ENCODE data around the gene VCAN. TPM values are rescaled to one million over a fixed set of nuclear protein-coding genes. Genes with fewer than 3 reads are reported as not detected.

Gene VCAN
- total RNA-seq, 2 donors from 2014 or later, result 9.8 to 27.2 TPM

DNA sequence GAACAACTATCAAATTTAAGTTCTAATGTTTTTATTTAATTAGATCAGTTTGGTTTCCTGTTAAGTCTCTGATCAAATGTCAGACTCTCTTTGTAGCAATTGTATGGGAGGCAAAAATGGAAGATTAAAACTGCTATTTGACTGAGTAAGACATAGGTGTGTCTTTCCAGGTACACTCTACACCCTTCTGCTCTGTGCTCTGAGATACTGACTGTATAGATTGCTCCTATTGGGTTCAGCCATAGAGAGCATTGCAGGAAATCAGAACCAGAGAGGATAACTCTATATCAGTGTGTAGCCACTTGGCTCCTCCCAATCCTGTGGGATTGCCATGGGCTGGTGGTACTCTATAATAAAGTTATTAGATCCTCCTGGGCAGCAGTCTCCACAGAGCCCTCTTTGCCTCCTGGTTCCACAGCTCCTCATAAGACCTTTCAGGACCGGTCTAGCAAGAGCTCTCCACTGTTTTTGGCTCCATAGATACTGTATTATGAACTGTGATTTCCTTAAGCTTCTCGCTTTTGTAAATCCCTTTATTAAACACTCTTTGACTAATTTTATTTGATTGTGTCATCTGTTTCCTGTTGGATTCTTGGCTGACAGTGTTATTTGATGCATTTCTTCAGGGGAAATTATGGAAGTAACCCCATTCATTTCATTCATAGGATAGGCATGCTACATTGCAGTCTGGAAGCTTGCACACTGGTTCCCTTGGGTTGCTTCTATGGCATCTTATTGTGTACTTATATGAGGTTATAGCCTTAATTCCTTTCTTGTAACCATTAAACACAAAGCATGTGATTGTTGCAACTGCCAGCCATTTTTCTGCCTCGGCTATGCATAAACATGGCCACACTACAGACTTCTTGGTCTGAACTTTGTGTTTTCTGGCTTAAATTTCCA lies 115.6 kb downstream of the VCAN start:
- Histone ChIP-seq H3K36me3 (no peaks in the 10 kb centered on the region), H3K27ac (no peak overlapping the region), H3K4me3 (no peak overlapping the region), H3K4me1 (no peaks in the 10 kb centered on the region), H3K9ac (ENCODE audit: low read depth in 2 of 2, low read length in 2 of 2) (no peak overlapping the region), H3K9me3 (no peaks in the 10 kb centered on the region), H3K27me3 (no peaks in the 10 kb centered on the region)
- TF ChIP-seq, protein P1, sequence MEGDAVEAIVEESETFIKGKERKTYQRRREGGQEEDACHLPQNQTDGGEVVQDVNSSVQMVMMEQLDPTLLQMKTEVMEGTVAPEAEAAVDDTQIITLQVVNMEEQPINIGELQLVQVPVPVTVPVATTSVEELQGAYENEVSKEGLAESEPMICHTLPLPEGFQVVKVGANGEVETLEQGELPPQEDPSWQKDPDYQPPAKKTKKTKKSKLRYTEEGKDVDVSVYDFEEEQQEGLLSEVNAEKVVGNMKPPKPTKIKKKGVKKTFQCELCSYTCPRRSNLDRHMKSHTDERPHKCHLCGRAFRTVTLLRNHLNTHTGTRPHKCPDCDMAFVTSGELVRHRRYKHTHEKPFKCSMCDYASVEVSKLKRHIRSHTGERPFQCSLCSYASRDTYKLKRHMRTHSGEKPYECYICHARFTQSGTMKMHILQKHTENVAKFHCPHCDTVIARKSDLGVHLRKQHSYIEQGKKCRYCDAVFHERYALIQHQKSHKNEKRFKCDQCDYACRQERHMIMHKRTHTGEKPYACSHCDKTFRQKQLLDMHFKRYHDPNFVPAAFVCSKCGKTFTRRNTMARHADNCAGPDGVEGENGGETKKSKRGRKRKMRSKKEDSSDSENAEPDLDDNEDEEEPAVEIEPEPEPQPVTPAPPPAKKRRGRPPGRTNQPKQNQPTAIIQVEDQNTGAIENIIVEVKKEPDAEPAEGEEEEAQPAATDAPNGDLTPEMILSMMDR (IDR thresholded peaks at IDR 0.05), result no peak
- DNase-seq, result no peak
- intact Hi-C loops (cut with DNase I), result no loop called here

DNA sequence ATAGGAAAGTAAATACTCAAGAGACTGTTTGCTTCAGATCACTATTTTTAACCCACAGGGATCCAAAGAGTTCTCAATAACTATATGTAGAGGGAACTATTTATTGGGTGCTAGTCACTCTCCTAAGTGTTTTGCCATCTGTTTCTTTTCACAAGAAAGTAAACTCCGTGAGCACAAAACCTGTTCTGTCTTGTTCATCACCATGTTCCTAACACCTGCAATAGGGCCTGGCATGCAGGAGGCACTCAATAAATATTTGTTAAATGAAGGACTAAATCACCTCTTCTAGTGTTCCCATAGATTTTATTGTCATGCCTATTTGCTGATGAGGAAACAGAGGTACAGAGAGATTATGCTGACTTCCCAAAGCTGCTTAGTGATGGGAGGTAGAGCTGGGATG lies 118.2 kb downstream of the VCAN start:
- no peak overlapping the region for H3K4me3 ChIP-seq
- TF ChIP-seq, protein P1 (IDR thresholded peaks at IDR 0.05), result no peak
- H3K36me3 ChIP-seq, result no peaks in the 10 kb centered on the region
- DNase-seq, result no peak
- intact Hi-C loops (cut with DNase I), result no loop called here
- H3K9me3 ChIP-seq, result no peaks in the 10 kb centered on the region
- H3K4me1 ChIP-seq, result no peaks in the 10 kb centered on the region
- H3K9ac ChIP-seq (ENCODE audit: low read depth in 2 of 2, low read length in 2 of 2), result no peak overlapping the region
- H3K27ac ChIP-seq, result no peak overlapping the region
- no peaks in the 10 kb centered on the region for H3K27me3 ChIP-seq

DNA sequence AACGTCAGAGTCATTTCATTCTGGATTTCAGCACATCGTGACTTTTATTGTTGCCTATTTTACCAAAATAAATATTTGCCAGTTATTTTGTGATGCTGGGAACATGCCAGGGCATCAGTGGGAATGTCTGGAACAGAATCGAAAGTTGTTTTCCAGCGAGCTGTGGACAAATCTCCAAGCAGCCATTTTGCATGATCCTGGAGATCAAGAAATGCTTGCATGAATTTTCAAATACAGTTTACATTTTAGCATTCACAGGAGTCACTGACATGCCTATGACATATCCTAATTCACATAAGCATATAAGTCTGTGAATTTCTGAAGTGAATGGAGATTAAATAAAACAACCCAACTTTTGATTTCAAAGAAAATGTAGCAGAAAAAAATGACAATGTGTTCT lies 119.4 kb downstream of the VCAN start:
- H3K27ac ChIP-seq, result no peak overlapping the region
- intact Hi-C loops (cut with DNase I), result no loop called here
- H3K9ac ChIP-seq (ENCODE audit: low read depth in 2 of 2, low read length in 2 of 2), result no peak overlapping the region
- H3K27me3 ChIP-seq, result no peaks in the 10 kb centered on the region
- H3K9me3 ChIP-seq, result no peaks in the 10 kb centered on the region
- TF ChIP-seq, protein P1 (IDR thresholded peaks at IDR 0.05), result no peak
- H3K36me3 ChIP-seq, result no peaks in the 10 kb centered on the region
- no peaks in the 10 kb centered on the region for H3K4me1 ChIP-seq
- DNase-seq, result no peak
- no peak overlapping the region for H3K4me3 ChIP-seq

DNA sequence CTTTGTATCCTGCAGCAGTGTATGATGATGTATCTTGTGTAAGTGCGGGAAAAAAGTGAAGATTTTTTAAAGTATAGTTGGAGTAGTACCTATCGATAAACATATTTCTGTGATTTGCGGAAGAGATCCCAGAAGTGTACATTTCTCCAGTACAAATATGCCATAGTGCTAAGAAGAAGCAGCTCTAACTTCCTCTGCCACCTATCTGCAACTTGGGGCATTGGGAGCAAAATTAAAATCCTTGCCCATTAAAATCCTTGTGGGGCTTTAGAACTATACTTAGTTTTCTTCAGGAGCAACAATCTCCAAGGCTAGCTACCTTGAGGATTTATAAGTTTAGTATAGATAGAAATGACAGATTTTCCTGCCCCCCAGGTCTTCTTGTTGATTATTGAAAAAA lies 123.7 kb downstream of the VCAN start:
- H3K4me3 ChIP-seq, result no peak overlapping the region
- no peaks in the 10 kb centered on the region for H3K4me1 ChIP-seq
- H3K27ac ChIP-seq, result no peak overlapping the region
- H3K9ac ChIP-seq (ENCODE audit: low read depth in 2 of 2, low read length in 2 of 2), result no peak overlapping the region
- TF ChIP-seq, protein P1 (IDR thresholded peaks at IDR 0.05), result no peak
- H3K27me3 ChIP-seq, result no peaks in the 10 kb centered on the region
- intact Hi-C loops (cut with DNase I), result no loop called here
- no peak for DNase-seq
- no peaks in the 10 kb centered on the region for H3K9me3 ChIP-seq
- H3K36me3 ChIP-seq, result no peaks in the 10 kb centered on the region

DNA sequence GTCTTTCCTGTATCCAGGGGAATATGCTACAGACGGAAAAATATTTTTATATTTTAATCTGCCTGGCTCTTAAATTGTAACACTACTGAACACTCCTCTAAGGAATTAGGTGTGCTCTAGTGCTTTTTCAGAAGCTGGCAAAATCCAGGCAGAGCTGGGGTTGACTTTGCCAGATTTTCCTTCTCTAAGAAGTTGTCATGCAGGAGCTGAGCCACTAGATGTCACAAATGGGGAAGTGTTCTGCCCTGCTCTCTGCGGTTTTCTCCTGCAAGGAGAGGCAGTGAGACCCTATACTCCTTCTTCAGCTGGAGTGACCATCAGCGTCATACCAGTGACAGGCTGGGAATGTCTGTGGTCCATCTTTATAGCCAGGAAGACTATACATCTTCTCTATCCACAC lies 136.6 kb downstream of the VCAN start:
- intact Hi-C loops (cut with DNase I), result no loop called here
- TF ChIP-seq, protein P1 (IDR thresholded peaks at IDR 0.05), result peak; percentile 21

More for the DNA sequence above, 136.6 kb downstream of the VCAN start:
- DNase-seq, result peak; percentile 21
- H3K9ac ChIP-seq (ENCODE audit: low read depth in 2 of 2, low read length in 2 of 2), result no peak overlapping the region
- H3K9me3 ChIP-seq, result no peaks in the 10 kb centered on the region
- no peaks in the 10 kb centered on the region for H3K27me3 ChIP-seq
- H3K27ac ChIP-seq, result no peak overlapping the region
- no peaks in the 10 kb centered on the region for H3K36me3 ChIP-seq
- H3K4me1 ChIP-seq, result no peaks in the 10 kb centered on the region
- no peak overlapping the region for H3K4me3 ChIP-seq

All from colonic mucosa (tissue), 4 donors.